Measurements from ENCODE around the gene MYOM1.
A peak's percentile ranks its signal among the peaks of the same experiment; 100 is the strongest.
"Not testable (repeated sequence)": the region's sequence is repeated elsewhere in the genome, so short reads cannot be mapped to it uniquely, and the experiment has no call there.

The MYOM1 gene

DNA sequence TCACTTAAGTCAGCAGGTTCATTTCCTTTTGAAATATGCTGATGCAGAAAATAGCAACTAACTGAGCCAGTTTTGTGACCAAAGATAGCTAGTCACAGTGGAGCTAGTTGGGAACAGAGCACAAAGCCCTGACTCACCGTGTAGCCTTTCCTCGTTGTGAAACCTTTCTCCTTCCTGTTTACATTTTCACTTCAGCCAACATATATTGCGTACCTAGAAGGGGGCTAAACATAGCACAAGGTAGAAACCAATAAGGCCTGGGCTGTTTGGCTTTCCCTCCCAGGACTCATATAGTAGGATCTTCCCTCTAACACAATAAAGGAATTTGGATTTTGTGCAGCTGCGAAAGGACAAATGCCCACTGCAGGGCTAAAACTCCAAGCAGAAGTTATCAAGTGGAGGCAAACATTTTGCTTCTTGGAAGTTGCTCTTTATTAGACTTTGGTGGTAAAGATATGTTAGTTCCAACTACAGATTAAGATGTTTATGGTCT, 182.3 kb downstream of the MYOM1 start:
- Mint-ChIP-seq H3K27ac (peak overlapping the region; percentile 78), H3K9me3 (no peaks in the 10 kb centered on the region), H3K4me1 (ENCODE audit: low read depth) (peaks cover 24% of the 10 kb centered on the region), H3K36me3 (ENCODE audit: low read depth) (no peaks in the 10 kb centered on the region), H3K27me3 (ENCODE audit: low read depth) (peaks cover 3% of the 10 kb centered on the region), H3K4me3 (peak overlapping the region; percentile 19)
- DNase-seq (ENCODE audit: low spot score): peak; percentile 36

DNA sequence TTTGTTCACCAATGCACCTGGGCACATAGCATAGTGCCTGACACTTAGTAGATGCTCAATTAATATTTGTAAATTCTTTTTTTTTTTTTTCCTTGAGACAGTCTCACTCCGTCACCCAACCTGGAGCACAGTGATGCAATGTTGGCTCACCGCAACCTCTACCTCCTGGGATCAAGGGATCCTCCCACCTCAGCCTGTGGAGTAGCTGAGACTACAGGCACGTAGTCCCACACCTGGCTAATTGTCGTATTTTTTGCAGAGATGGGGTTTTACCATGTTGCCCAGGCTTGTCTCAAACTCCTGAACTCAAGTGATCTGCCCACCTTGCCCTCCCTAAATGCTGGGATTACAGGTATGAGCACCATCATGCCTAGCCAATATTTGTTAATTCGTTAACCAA, 183.7 kb downstream of the MYOM1 start:
- no peak overlapping the region for H3K27ac Mint-ChIP-seq

DNA sequence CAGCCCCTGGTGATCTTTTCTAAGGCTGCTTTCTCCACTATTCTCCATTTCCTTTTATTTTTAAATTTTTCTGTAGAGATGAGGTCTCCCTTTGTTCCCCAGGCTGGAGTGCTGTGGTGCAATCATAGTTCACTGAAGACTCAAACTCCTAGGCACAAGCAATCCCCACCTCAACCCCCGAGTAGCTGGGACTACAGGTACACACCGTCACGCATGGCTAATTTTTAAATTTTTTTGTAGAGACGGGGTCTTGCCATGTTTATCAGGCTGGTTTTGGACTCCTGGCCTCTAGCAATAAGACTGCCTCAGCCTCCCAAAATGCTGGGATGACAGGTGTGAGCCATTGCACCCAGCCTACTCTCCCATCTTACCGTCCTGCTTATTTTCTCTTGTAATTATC, 184.1 kb downstream of the MYOM1 start:
- peaks cover 22% of the 10 kb centered on the region for H3K4me1 Mint-ChIP-seq (ENCODE audit: low read depth)
- H3K4me3 Mint-ChIP-seq: no peak overlapping the region
- peaks cover 3% of the 10 kb centered on the region for H3K27me3 Mint-ChIP-seq (ENCODE audit: low read depth)
- no peak for DNase-seq (ENCODE audit: low spot score)
- H3K27ac Mint-ChIP-seq: no peak overlapping the region
- H3K9me3 Mint-ChIP-seq: no peaks in the 10 kb centered on the region
- no peaks in the 10 kb centered on the region for H3K36me3 Mint-ChIP-seq (ENCODE audit: low read depth)

More for the DNA sequence above, 183.7 kb downstream of the MYOM1 start:
- no peak for DNase-seq (ENCODE audit: low spot score)
- no peaks in the 10 kb centered on the region for H3K9me3 Mint-ChIP-seq
- no peaks in the 10 kb centered on the region for H3K36me3 Mint-ChIP-seq (ENCODE audit: low read depth)
- H3K27me3 Mint-ChIP-seq (ENCODE audit: low read depth): peaks cover 3% of the 10 kb centered on the region
- H3K4me3 Mint-ChIP-seq: no peak overlapping the region
- H3K4me1 Mint-ChIP-seq (ENCODE audit: low read depth): peaks cover 22% of the 10 kb centered on the region

DNA sequence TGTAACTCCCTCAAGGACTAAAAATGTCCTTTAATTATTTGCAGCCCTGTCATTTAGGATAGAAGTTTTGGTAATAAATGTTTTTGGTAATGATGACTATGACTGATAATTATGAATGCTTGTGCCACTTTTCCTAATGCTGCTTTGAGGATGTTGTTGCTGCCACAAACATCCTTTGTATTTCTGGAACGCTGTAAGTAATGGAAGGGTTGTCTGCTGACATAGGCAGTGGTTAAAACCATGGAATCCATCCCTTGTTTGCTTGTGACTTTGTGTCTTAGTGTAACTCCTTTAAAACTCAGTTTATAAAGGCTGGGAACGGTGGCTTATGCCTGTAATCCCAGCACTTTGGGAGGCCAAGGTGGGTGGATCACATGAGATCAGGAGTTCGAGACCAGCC, 187.0 kb downstream of the MYOM1 start:
- Mint-ChIP-seq H3K27ac (no peak overlapping the region), H3K4me3 (no peak overlapping the region), H3K4me1 (ENCODE audit: low read depth) (peaks cover 12% of the 10 kb centered on the region), H3K36me3 (ENCODE audit: low read depth) (no peaks in the 10 kb centered on the region), H3K9me3 (no peaks in the 10 kb centered on the region), H3K27me3 (ENCODE audit: low read depth) (peaks cover 3% of the 10 kb centered on the region)
- DNase-seq (ENCODE audit: low spot score): no peak

DNA sequence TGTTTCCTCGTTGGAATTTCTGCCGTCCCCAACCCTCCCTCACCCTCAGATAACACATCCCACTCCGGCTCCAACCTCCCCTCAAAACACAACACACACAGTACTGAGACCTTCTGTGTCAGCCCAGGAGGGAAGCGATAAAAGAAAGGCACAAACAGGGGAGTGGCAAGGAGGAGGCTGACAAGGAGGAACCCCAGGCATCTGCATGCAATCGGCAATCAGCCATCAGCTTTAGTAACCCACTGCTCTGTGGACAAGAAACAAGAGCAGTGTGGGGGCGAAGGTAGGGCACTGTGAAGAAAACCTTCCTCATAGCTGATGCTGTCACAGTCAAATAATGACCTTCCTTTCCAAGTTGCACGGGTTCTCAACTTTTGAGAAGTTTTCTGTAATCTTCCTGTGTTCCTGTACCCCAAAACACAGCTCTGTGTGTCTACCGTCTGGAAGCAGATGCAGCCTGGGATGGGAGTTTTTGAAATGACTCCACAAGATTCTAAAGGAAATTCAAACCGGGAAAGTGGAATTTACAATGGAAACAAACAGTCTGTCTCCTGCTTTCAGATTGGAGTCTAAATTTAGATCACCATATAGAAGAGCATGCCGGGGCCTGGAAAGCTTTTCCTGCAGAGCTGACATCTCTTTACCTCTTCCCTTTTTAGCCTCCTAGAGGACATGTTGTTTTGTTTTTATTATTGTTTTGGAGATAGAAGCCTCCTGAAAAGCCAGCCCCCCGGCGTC, 190.4 kb downstream of the MYOM1 start:
- Mint-ChIP-seq H3K36me3 (ENCODE audit: low read depth) (no peaks in the 10 kb centered on the region), H3K4me1 (ENCODE audit: low read depth) (peaks cover 5% of the 10 kb centered on the region), H3K27ac (no peak overlapping the region), H3K9me3 (no peaks in the 10 kb centered on the region), H3K27me3 (ENCODE audit: low read depth) (peaks cover 3% of the 10 kb centered on the region), H3K4me3 (no peak overlapping the region)
- DNase-seq (ENCODE audit: low spot score): no peak

DNA sequence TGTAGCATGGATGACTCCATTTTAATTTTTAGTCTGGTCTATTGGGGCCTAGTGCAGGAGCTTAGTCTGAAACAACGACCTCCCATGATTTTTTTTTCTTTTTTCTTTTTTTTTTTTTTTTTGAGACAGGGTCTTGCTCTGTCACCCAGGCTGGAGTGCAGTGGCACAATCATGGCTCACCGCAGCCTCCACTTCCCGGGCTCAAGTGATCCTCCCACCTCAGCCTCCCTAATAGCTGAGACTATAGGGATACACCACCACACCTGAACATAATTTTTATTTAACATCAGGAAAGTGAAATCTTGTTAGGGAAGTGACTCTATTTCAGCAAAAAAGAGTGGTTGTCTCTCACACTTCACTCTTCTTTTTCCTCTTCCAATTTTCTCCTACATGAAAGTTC, 191.7 kb downstream of the MYOM1 start:
- not testable (repeated sequence) for H3K4me3 Mint-ChIP-seq; H3K27me3 Mint-ChIP-seq (ENCODE audit: low read depth); H3K27ac Mint-ChIP-seq; H3K36me3 Mint-ChIP-seq (ENCODE audit: low read depth); DNase-seq (ENCODE audit: low spot score); H3K4me1 Mint-ChIP-seq (ENCODE audit: low read depth); H3K9me3 Mint-ChIP-seq

DNA sequence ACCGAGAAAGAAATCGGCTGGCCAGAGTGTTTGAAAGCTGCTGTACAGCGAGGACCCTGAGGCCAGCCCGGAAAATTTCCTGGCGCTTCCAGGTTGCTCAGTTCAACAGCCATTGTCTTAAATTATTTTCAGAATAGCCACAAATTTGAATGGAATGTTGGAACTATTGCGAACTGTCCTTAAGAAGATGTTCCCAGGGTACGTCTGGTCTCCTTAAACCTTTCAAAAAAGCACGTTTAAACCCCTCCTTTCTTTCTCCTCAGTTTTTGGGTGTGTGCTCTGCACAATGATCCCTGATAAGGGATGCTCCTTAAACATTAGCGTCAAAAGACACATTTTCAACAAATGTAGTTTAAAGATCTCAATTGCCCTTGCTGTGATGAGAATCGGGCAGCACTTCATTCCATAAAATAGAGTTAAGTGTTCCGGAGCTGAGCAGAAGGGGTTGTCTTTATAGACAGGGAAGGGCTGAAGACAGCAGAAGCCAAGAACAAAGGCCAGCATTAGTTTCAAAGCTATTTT, 192.3 kb downstream of the MYOM1 start:
- DNase-seq (ENCODE audit: low spot score): no peak
- Mint-ChIP-seq H3K4me1 (ENCODE audit: low read depth) (peaks cover 5% of the 10 kb centered on the region), H3K27me3 (ENCODE audit: low read depth) (no peaks in the 10 kb centered on the region), H3K9me3 (no peaks in the 10 kb centered on the region), H3K4me3 (no peak overlapping the region), H3K27ac (no peak overlapping the region), H3K36me3 (ENCODE audit: low read depth) (no peaks in the 10 kb centered on the region)

DNA sequence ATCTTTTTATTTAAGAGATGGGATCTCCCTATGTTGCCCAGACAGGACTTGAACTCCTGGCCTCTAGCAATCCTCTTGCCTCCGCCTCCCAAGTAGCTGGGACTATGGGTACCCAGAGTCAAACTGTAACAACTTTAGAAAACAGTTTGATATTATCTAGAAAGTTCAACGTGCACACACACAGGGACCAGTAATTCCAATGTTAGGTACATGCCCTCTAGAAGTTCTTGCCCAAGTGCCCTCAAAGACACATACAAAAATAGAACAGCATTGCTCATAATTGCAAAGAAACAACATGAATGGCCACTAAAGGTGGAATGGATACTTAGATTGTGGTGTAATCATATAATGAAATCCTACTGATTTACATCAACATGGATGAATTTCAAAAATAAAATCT, 194.2 kb downstream of the MYOM1 start:
- DNase-seq (ENCODE audit: low spot score): no peak
- no peaks in the 10 kb centered on the region for H3K36me3 Mint-ChIP-seq (ENCODE audit: low read depth)
- H3K4me1 Mint-ChIP-seq (ENCODE audit: low read depth): peaks cover 2% of the 10 kb centered on the region
- no peak overlapping the region for H3K27ac Mint-ChIP-seq
- H3K27me3 Mint-ChIP-seq (ENCODE audit: low read depth): no peaks in the 10 kb centered on the region
- no peak overlapping the region for H3K4me3 Mint-ChIP-seq
- H3K9me3 Mint-ChIP-seq: no peaks in the 10 kb centered on the region

DNA sequence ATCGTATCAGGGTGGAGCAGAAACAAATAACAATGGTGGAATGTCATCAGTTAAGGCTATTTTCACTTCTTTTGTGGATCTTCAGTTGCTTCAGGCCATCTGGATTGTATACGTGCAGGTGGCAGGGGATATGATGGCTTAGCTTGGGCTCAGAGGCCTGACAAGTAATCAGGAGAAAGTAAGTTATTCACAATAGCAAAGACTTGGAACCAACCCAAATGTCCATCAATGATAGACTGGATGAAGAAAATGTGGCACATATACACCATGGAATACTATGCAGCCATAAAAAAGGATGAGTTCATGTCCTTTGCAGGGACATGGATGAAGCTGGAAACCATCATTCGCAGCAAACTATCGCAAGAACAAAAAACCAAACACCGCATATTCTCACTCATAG, 196.2 kb downstream of the MYOM1 start:
- not testable (repeated sequence) for H3K4me1 Mint-ChIP-seq (ENCODE audit: low read depth); H3K27me3 Mint-ChIP-seq (ENCODE audit: low read depth); H3K9me3 Mint-ChIP-seq; DNase-seq (ENCODE audit: low spot score); H3K36me3 Mint-ChIP-seq (ENCODE audit: low read depth); H3K27ac Mint-ChIP-seq; H3K4me3 Mint-ChIP-seq
